GM18868 (cell line): ENCODE data around the gene LPCAT1.
"Not testable (repeated sequence)": the region's sequence is repeated elsewhere in the genome, so short reads cannot be mapped to it uniquely, and the experiment has no call there.

Experiments
- ATAC-seq: cut with Tn5 transposase; IDR thresholded peaks from one replicate; pipeline ENCODE4 v1.9.1; 2021; ENCODE audit warnings: mild to moderate bottlenecking, moderate library complexity; ENCODE audit not compliant: unreplicated experiment

LPCAT1 gene

DNA sequence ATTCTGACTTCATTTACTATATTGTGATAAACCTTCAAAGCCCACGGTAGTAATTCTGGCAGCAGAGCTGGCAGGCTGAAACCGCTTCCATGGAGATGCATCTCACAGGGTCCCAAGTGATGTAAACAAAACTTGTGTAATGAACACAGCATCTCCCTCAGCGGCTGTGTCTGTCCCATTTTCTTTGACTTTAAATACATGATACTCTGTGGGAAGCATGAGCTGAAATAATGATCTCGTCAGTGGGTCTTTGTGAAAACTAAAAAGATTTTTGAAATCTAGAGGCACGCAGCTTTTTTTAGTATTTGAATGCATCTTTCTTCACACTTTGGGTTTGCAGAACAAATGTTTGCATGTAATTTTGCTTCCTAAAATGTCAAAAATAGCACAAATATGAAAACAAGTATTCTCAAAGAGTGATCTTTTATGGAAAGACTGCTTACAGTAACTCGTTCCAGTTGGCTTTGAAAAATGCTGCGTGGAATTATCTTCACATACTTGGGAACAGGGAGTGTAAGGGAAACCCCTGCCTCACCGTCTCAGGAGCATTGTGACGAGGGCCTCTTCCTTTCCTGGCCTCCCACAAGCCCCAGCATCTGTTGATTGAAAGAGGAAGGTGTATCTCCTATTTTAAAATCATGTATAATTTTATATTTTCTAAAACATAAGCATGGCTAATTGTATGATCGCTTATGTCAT is 18.1 kb upstream of the LPCAT1 start:
- no peak for ATAC-seq

DNA sequence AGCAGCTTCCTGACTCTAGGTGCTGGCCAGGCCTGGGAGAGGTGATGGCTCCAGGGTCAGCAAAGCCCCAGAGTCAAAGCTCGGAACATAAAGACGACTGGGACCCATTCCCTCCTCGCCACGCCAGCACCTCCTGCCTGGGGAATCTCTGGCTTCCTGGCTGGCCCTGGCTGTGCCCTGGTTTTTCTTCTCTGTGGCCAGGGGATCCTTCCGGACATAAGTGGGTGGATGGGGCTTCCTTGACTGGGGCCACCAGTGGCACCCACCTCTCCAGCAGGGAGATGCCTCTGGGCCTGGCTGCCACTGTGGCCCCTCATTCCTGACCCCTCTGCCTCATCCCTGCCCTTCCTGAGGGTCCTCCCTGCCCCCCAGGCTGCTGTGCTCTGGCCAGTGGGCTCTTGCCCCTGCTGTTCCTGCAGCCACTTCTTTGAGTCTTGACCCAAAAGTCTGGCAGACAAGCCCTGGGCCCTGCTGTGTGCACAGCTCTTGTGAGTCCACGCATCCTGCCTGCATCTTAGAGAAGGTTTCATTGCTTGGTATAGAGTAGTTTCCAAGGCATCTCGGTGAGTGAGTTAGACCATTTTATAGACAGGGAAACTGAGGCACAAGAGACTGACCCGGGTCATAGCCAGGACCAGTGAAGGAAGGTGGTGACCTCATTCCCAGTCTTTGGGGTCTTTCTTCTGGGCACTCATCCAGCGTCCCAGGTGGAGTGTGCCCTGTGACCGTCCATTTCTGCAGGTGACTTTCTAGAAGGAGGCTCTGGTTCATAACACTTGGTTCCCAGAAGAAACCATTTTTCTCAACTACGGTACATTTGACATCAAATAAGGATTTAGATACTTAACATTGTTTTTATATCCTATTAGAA is 17.3 kb upstream of the LPCAT1 start:
- no peak for ATAC-seq

DNA sequence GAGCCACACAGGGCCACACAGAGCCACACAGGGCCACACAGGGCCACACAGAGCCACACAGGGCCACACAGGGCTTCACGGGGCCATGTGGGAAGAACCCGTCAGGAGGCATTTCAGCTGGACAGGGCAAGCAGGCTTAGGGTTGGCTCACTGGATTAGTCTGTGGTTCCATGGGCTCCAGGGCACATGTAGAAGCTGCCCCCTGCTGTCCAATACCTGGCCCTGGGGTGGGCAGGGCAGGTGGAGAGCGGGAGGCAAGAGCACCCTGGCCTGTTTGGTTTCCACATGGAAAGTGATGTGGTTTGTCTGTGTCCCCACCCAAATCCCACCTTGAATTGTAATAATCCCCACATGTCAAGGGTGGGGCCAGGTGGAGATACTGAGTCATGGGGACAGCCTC is 16.4 kb upstream of the LPCAT1 start:
- no peak for ATAC-seq

DNA sequence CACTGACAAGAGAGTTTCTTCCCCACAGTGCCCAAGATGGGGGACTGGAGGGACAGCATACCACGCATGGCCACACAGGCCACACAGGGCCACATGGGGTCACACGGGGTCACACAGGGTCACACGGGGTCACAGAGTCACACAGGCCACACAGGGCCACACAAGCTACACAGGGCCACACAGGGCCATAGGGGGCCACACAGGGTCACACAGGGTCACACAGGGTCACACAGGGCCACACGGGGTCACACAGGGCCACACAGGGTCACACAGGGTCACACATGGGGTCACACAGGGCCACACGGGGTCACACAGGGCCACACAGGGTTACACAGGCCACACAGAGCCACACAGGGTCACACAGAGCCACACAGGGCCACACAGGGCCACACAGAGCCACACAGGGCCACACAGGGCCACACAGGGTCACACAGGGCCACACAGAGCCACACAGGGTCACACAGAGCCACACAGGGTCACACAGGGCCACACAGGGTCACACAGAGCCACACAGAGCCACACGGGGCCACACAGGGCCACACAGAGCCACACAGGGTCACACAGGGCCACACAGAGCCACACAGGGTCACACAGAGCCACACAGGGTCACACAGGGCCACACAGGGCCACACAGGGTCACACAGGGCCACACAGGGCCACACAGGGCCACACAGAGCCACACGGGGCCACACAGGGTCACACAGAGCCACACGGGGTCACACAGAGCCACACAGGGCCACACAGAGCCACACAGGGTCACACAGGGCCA is 15.8 kb upstream of the LPCAT1 start:
- not testable (repeated sequence) for ATAC-seq

DNA sequence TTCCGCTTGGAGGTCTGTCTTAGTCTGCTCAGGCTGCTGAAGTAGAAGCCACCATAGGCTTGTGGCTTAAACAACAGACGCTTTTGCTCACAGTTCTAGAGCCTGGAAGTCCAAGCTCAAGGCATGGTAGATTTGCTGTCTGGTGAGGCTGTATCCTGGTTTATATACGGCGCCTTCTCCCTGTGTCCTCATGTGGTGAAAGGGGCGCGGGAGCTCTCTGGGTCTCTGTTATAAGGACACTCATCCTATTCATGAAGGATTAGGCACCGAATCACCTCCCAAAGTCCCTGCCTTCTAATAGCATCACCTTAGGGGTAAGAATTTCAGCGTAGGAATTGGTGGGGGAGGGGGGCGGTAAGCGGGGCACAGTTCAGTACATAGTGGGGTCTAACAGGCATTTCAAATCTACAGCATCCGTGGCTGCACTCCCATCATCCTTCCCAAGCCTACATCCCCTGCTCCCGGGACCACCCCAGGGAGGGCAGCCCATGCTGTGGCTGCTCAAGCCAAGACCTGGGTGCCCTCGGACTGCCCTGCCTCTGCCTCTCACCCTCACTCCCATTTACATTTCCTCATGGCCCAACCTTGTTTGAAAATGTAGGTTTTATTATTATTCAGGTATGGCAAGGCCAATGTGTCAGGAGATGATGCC is 15.1 kb upstream of the LPCAT1 start:
- ATAC-seq, result no peak

DNA sequence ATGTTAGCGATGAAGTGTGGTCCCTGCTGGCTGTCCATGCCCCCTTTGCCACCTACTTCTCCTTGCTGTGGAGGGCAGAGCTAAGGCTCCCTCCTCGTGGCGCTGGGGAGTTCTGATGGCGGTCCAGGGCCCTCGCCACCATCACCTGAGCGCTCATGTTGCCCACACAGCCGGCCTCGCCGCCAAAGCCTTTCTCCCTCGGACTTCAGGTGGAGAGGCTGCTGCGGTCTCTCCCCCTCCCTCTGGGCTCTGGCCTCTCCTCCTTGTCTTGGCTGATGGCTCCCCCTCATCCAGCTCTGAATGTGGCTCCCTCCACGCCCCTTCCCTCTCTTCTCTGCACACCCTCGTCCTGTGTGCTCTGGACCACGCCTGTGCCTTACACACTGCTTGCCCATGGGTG is 14.5 kb upstream of the LPCAT1 start:
- no peak for ATAC-seq

DNA sequence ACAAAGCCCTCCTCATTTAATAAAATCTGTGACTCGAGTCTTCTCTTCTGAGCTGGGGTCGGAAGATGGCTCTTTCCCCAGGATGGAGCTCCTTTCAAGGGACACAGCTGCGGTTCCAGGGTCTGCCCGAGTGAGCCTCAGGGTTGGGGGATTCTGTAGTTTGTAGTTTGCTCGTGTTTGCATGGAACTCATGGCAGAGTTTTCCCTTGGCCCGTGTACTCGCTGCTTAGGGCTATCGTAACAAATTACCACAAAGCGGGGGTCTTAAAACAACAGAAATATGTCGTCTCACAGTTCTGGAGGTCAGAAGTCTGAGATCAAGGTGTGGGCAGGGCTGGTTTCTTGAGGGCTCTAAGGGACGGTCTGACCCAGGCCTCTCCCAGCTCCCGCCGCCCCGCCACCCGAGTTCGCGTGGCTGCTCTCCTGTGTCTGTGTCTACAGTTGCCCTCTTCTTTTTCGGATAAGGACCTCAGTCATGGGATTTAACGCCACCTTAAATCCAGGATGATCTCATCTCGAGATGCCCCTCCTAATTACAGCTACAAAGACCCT is 13.9 kb upstream of the LPCAT1 start:
- ATAC-seq, result no peak

DNA sequence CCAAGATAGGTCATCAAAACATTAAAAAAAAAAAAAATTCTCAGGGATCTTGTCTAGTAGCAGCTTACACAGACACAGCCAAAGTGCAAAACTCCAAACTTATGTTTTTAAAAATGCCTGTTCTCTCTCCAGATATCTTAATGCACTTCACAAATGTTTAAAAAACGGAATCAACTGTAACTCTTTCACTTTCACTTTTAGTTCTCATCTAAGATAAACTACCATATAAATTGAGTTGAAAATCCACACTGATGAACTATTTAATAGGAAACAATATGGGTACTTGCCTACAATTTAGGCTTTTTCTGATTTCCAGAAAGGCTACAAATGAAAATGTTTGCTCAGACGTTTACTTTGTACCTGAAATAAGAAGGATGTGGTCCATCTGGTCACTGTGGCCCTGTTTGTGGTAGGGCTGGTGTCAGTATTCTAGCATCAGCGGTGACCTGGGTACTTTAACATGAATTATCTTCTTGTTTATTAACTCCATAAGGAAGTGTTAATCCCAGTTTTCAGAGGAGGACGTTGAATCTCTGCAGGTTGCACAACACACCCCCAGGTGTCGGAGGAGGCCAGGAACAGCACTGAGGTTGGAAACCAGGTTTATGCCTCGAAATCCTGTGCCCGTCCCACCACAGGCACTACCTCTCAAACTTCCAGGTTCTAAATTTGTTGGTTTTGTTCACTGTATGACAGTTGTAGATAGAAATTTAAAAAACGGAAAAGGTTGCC is 13.3 kb upstream of the LPCAT1 start:
- no peak for ATAC-seq

DNA sequence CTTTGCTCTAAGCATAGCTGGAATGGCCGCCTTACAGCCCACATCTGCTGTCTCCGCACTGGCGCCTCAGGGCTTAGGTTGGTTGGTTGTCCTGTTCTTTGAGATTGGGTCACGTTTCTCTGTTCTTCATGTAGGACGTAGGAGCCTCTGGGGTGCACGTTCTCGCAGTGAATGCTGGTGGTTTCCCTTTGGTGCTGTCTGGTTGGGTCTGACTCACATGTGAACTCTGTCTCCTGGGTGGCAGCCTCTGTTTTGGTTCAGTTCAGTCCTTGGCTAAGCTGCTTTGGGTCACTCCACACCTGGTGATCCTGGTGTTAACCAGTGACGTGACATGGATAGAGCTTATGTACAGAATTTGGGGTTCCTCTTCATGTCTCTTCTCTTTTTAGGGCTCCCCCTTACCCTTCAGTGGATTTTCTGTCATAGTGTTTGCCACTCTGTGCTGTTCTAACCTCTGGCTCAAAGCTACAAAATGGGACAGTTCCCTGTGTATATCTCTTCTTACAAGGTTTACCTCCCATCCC is 12.6 kb upstream of the LPCAT1 start:
- peak; percentile 99 for ATAC-seq

DNA sequence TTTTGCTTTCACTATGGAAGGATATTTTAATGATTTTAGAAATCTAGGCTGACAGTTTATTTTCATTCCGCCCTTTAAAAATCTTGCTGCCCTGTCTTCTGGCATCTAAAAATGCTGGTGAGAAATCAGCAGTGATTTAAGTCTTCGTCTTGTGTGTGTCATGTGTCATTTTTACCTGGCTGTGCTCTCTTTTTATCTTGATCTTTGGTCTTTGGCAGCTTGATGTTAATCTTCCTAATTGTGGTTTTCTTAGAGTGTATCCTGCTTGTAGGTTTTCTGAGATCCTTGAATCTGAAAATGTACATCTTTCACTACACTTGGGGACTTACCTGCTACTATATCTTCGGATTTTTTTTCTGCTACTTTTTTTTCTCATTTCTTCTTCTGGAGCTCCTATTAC is 11.9 kb upstream of the LPCAT1 start:
- no peak for ATAC-seq

DNA sequence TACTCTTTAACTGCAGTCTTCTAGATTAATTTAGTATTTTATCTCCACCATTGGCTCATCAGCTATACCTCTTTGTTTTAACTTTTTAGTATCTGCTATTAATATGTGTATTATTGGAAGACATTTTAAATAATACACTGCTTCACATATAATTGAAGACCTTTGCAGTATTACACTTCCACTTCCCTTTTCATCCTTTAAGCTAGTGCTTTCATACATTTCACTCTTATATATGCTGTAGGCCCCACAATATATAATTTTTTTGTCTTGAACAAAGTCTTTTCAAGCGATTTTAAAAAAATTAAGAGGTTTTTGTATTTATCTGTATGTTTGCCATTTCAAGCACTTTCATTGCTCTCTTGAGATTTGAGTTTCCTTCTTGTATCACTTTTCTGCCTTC is 8.6 kb upstream of the LPCAT1 start:
- no peak for ATAC-seq

DNA sequence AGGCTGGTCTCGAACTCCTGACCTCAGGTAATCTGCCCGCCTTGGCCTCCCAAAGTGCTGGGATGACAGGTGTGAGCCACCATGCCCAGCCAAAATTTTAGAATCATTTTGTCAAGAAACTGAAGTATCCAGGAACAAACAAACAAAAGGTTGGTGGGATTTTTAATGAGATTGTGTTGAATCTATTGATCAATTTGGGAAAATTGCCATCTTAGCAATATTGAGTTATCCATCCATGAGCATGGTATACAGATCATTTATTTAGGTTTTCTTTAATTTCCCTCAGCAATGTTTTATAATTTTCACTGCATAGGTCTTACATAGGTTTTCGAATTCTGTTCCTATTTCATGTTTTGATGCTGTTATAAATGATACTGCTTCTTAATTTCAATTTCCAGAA is 5.7 kb upstream of the LPCAT1 start:
- no peak for ATAC-seq

DNA sequence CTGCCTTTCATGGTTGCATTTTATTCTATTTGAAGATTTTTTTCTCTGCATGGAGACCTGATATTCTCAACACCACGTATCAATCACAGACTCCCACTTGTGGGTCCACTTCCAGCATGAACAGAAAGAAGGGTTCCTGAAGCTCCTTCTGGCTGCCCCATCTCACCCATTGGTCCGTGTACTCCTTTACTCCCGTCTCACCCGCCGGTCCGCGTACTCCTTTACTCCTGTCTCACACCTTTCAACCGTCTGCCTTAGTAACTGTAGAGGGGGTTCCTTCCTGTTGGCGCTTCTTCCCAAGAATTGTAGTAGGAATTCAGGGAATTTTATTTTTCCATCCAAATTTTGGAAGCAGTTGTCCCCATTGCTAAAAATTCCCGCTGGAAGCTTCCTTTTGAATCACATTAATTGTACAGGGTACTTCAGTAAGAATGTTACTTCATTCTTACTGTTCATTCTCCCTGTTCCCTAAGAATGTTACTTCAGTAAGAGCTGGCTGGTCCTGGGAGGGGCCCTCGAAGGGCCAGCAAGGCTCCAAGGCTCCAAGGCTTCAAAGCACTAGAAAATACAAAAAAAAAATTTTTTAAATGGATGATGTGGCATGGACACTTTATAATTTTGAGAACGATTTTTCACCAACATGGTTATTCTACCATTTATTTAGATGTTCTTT is 3.9 kb upstream of the LPCAT1 start:
- ATAC-seq, result no peak

DNA sequence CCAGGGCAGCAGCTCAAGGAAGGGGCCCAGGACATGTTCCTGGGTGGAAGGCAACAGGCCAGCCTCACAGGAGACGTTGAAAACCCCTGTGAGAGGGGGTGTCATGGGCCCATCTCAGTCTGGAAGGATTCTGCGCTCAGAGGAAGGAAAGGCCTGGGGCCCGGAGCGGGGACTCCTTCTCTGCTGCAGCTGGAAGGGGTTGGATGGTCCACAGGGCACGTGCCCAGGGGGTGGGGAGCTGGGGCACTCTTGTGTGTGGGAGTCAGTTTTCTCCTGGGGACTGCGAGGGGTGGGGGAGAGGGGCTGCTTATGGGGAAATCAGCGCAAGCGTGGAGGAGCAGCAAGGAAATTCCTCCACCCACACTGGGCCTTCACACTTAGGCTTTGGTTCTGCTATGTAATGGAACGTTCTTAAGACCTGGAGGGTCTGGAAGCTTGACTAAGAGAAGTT is 2.9 kb upstream of the LPCAT1 start:
- no peak for ATAC-seq

DNA sequence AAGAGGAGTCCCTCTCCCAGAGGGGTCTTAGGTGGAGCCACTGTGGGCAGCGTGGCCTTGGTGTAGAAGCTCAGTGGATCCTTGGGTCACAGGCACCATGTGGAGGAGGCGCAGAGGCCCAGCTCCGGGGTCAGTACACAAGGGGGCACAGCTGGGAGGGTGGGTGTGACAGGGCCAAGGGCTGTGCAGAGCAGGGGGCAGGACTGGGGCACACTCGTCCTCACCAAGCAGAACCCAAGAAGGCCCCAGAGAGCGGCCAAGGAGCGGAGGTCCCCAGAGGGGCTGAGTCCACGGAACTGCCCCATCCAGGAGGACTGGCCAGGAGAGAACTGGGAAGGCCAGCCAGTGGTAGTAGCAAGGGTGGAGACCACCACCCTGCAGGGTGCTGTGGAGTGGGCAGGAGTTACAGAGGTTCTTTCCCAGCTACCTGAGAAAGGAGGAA is 2.5 kb upstream of the LPCAT1 start:
- ATAC-seq, result no peak

DNA sequence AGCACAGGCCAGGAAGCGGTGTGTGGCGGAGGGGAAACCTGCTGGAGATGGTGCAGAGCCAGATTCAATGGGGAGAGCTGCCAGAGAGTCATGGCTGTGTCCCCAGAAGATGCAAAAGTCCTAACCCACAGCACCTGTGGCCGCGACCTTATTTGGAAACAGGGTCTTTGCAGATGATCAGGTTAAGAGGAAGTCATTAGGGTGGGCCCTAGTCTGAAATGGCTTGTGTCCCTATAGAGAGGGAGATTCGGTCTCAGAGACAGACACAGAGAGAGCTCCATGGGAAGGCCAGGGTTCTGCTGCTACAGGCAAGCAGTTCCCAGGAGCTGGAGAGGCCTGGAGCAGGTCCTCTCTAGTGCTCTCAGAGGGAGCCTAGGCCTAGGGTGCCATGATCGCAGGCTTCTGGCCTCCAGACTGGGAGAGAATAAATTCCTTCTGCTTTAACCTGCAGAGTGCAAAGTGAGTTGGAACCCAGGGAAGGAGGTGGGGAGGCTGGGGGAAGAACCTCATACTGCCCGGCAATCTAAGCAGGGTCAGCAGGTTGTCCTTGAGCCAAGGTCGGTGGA is 1.9 kb upstream of the LPCAT1 start:
- no peak for ATAC-seq

DNA sequence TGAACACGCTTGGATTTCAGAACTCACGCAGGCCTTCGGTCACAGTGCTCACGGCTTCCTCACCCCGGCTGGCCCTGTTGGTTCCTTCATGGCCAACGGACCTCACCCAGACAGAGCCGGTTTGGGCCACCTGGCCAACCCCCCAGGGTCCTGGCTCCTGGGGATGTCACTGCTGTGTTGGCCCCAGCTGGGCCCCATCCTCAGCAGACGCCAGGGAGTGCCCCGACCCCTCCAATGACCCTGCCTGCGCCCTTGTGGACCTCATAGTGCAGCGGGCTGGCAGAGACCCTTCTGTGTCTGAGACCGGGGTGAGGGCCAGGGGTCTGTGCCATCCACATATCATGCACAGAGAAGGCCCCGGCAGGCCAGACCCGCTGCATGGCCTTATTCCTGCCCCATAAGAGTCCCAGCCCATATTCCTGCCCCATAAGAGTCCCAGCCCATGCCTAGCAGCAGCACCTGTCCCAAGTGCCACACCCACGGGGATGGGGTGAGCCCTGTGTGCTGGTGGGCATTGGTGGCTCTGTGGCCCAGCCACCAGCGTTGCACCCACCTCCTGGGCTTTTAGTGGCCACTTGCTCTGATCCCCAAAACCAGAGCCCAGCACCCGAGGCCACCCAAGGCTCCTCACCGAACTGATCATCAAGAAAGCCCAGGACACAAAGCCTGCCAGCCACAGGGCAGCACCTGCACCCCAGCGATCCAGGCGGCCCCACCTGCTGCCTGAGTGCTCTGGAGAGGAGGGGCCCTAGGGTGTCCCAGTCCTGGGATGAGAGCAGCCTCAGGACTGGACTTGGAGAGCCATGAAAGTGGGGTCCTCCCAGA is 1.3 kb upstream of the LPCAT1 start:
- no peak for ATAC-seq

DNA sequence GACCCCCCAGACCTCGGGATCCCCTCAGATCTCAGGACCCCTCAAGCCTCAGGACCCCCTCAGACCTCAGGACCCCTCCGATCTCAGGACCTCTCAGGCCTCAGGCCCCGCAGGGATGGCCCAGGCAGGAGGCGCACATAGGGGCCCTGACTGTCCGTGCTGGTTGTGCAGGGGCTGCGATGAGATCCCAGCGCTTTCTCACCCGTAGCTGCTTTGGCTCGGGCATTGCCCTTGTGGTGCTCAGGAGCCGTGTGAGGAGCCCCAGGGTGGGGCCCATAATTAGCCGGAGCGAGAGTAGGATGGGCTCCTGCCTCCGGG is 680 bp upstream of the LPCAT1 start:
- no peak for ATAC-seq
